HepG2 (cell line): ENCODE results near the gene RNASE13. TPM values are rescaled to one million over a fixed set of nuclear protein-coding genes. Genes with fewer than 3 reads are reported as not detected.

Experiments
- ATAC-seq: fragments of 200-7000 bp; cut with Tn5 transposase; 3 replicates; pipeline ENCODE4 v1.9.1; 2020; ENCODE audit warnings: mild to moderate bottlenecking, moderate library complexity
- BruUV-seq: library from RNA; stranded (reverse); fragments of 400-500 nt; replicated peaks from 2 replicates; lab custom pipeline; 2021; lab: Mats Ljungman, UMichigan
- CTCF ChIA-PET: fragments of 300-600 bp; formaldehyde crosslinking; extraction: SDS; loops from one replicate; lab custom pipeline; 2021; ENCODE audit warnings: low total read pairs, inconsistent platforms, low intra/inter-chr PET ratio; lab: Yijun Ruan, JAX
- POLR2A ChIA-PET: fragments of 350-600 bp; sonication (Branson Sonifier 250); formaldehyde crosslinking; loops from one replicate; lab custom pipeline; 2020; ENCODE audit warnings: antibody characterized with exemption, inconsistent platforms; lab: Yijun Ruan, JAX
- DNase-seq: peaks from one replicate; pipeline ENCODE4 v3.0.0-alpha.2; 2015; ENCODE audit warnings: low spot score
- FAIRE-seq: peaks from 3 replicates; lab custom pipeline; 2011; peaks lifted over from hg19 to GRCh38; lab: Jason Lieb, UNC
- H2AFZ ChIP-seq: one replicate; pipeline ENCODE4 v1.6.1; 2011; ENCODE audit warnings: low read length, inconsistent platforms
- H3K27ac ChIP-seq: fragments of 300-600 bp; 3 replicates; pipeline ENCODE4 v1.8.0; 2011; ENCODE audit warnings: mixed run types, mild to moderate bottlenecking, mixed read lengths, low read length, inconsistent platforms; ENCODE audit not compliant: insufficient read depth; ENCODE audit errors: extremely low read length
- H3K27me3 ChIP-seq, 2 experiments: fragments of 200-600 bp in 1 of 2; 2 replicates in 1 of 2; 3 replicates in 1 of 2; pipeline versions ENCODE4 v1.6.0 to v1.8.0; 2011; ENCODE audit warnings: low read length in 2 of 2, mild to moderate bottlenecking in 2 of 2, moderate library complexity in 2 of 2, inconsistent platforms in 1 of 2; ENCODE audit not compliant: insufficient read depth in 2 of 2, control insufficient read depth in 1 of 2
- H3K36me3 ChIP-seq, 2 experiments: fragments of 200-600 bp in 1 of 2; replicated peaks in 1 of 2; 2 replicates in 1 of 2; 3 replicates in 1 of 2; pipeline versions ENCODE4 v1.5.1 to v1.8.0; 2011; ENCODE audit warnings: low read length in 2 of 2, inconsistent platforms in 1 of 2; ENCODE audit not compliant: insufficient read depth in 2 of 2, control insufficient read depth in 1 of 2
- H3K4me1 ChIP-seq: 2 replicates; pipeline ENCODE4 v1.5.1; 2012; ENCODE audit warnings: low read length, inconsistent platforms; ENCODE audit not compliant: insufficient read depth
- H3K4me2 ChIP-seq: 2 replicates; pipeline ENCODE4 v1.6.0; 2011; ENCODE audit warnings: low read depth, low read length, inconsistent platforms
- H3K4me3 ChIP-seq, 3 experiments: fragments of 200-600 bp in 1 of 3; sonication (generic), shearing (Covaris generic) in 1 of 3; replicated peaks in 1 of 3; 2 replicates each; pipeline ENCODE4 v1.5.1; 2011 to 2016; ENCODE audit warnings: low read length in 3 of 3, inconsistent platforms in 2 of 3, low read depth in 2 of 3, mild to moderate bottlenecking in 2 of 3, control low read depth in 1 of 3, mixed read lengths in 1 of 3; ENCODE audit not compliant: insufficient read depth in 1 of 3
- H3K79me2 ChIP-seq: one replicate; pipeline ENCODE4 v1.6.1; 2011; ENCODE audit warnings: low read length, inconsistent platforms; ENCODE audit not compliant: insufficient read depth
- H3K9ac ChIP-seq: 2 replicates; pipeline ENCODE4 v1.6.0; 2011; ENCODE audit warnings: mild to moderate bottlenecking, low read depth, low read length, inconsistent platforms; ENCODE audit not compliant: insufficient read depth
- H3K9me3 ChIP-seq: 2 replicates; pipeline ENCODE4 v1.5.1; 2012; ENCODE audit warnings: mild to moderate bottlenecking, low read length
- H4K20me1 ChIP-seq: 2 replicates; pipeline ENCODE4 v1.6.0; 2011; ENCODE audit warnings: inconsistent platforms, mild to moderate bottlenecking, low read length, moderate library complexity; ENCODE audit not compliant: insufficient read depth
- AGO2 ChIP-seq: fragments of 200-400 bp; formaldehyde crosslinking; optimal IDR thresholded peaks from 2 replicates; pipeline ENCODE3; 2017; ENCODE audit warnings: mild to moderate bottlenecking, low read depth, low read length, moderate library complexity
- AKAP8 ChIP-seq: sonication (generic); formaldehyde crosslinking; IDR thresholded peaks from 2 replicates; pipeline ENCODE4 v1.5.1; 2020; ENCODE audit warnings: mild to moderate bottlenecking, missing genetic modification reagents
- CC2D1A ChIP-seq: sonication (generic); formaldehyde crosslinking; IDR thresholded peaks from 2 replicates; pipeline ENCODE4 v1.8.1; 2023; ENCODE audit warnings: mild to moderate bottlenecking, missing genetic modification reagents
- HDAC6 ChIP-seq: fragments of 200-600 bp; sonication (generic); IDR thresholded peaks from 2 replicates; pipeline ENCODE4 v1.7.0; 2017; ENCODE audit warnings: mild to moderate bottlenecking, antibody characterized with exemption, low read length, low read depth
- RBFOX2 ChIP-seq: fragments of 200-400 bp; formaldehyde crosslinking; IDR thresholded peaks from 2 replicates; pipeline ENCODE4 v1.6.1; 2017; ENCODE audit warnings: low read depth, mild to moderate bottlenecking, low read length
- SMAD3 ChIP-seq: sonication (generic); formaldehyde crosslinking; IDR thresholded peaks from 2 replicates; pipeline ENCODE4 v1.4.0; 2020; ENCODE audit warnings: missing genetic modification reagents
- SNRNP70 ChIP-seq: fragments of 200-400 bp; formaldehyde crosslinking; IDR thresholded peaks from 2 replicates; pipeline ENCODE4 v1.6.1; 2017; ENCODE audit warnings: mild to moderate bottlenecking, low read depth, low read length, moderate library complexity
- TSC22D2 ChIP-seq: sonication (generic); formaldehyde crosslinking; IDR thresholded peaks from 2 replicates; pipeline ENCODE4 v1.5.1; 2020; ENCODE audit warnings: missing genetic modification reagents, mild to moderate bottlenecking, borderline replicate concordance
- ZFYVE20 ChIP-seq: sonication (generic); formaldehyde crosslinking; IDR thresholded peaks from 2 replicates; pipeline ENCODE4 v1.8.0; 2023; ENCODE audit warnings: low read depth, mild to moderate bottlenecking, moderate library complexity, missing genetic modification reagents, borderline replicate concordance
- ZNF598 ChIP-seq: sonication (generic); formaldehyde crosslinking; IDR thresholded peaks from 2 replicates; pipeline ENCODE4 v1.5.1; 2020; ENCODE audit warnings: mild to moderate bottlenecking, missing genetic modification reagents, borderline replicate concordance
- ZSCAN29 ChIP-seq: sonication (generic); formaldehyde crosslinking; conservative IDR thresholded peaks from 2 replicates; pipeline ENCODE4 v1.4.0; 2020; ENCODE audit warnings: mild to moderate bottlenecking, missing genetic modification reagents
- WGBS: methylation state at CpG from one replicate; pipeline ENCODE4 v1.1.6; 2017; ENCODE audit warnings: low lambda C conversion rate; 5-methylcytosine and 5-hydroxymethylcytosine counted together
- in situ Hi-C: cut with HindIII; loops from 2 replicates; pipeline ENCODE4 v1.10.0; 2017; ENCODE audit warnings: low pct_unique_long_range_greater_than_20kb; ENCODE audit not compliant: extremely low pct_ligation_motif_present
- intact Hi-C: fragments of 100-400 bp; cut with micrococcal nuclease; formaldehyde crosslinking; loops from one replicate; pipeline ENCODE4 v1.10.0; 2022; ENCODE audit not compliant: unreplicated experiment
- polyA plus RNA-seq, 8 experiments: library from polyadenylated mRNA; depleted of rRNA in 3 of 8; stranded (reverse) in 7 of 8; unstranded in 1 of 8; fragments of >200 nt; fragmentation: Illumina TruSeq in 4 of 8; extraction: Trizol in 4 of 8; gene quantifications; 2 replicates each; pipeline versions ENCODE4 v1.2.1 to v1.2.3, GENCODE V29; 2011 to 2016; ENCODE audit warnings: low read depth in 4 of 8, missing spikeins in 1 of 8, mixed read lengths in 1 of 8; ENCODE audit not compliant: insufficient read depth in 1 of 8
- total RNA-seq, 5 experiments: library from RNA; depleted of rRNA; stranded (reverse); fragments of >200 nt; fragmentation: Illumina TruSeq; extraction: Trizol; gene quantifications; 2 replicates each; pipeline ENCODE4 v1.2.3, GENCODE V29; 2016; ENCODE audit warnings: low read depth in 1 of 5
- TF ChIP-seq, protein P1 (sequence below): sonication (generic); formaldehyde crosslinking; IDR thresholded peaks from 2 replicates; pipeline ENCODE4 v1.9.0; 2021; ENCODE audit warnings: missing genetic modification reagents, borderline replicate concordance
- TF ChIP-seq, protein P2 (sequence below): IDR thresholded peaks from 2 replicates; pipeline ENCODE4 v1.6.1; 2016; ENCODE audit warnings: missing compliant biosample characterization, missing genetic modification reagents, borderline replicate concordance

RNASE13 gene
- total and polyA plus RNA-seq, 2 of the 13 experiments (the other 11 are each of a cell fraction or from before 2014, with no cell fraction given) = 1.0 TPM; not detected in 1

DNA sequence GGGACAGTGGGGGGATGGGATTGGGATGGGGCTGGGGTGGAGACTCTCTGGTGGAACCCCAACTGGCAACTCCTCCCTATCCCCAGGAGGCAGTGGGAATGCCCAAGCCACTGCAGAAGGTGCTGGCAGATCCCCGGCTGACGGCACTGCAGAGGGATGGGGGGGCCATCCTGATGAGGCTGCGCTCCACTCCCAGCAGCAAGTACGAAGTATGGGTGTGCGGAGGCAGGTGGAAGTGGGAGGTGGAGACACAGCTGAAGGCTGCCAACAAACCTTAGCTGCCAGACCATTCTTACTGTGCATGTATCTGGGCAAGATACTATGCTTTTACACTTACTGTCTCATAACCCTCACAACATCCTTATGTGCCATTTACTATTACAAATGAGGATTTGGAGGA lies 43.7 kb upstream of the RNASE13 start:
- FAIRE-seq (no peak), DNase-seq (no peak), ATAC-seq (no peak)
- no peak overlapping the region for H3K4me3 ChIP-seq
- TF ChIP-seq TSC22D2 (CRISPR knock-in tag) = no peak
- TF ChIP-seq SMAD3 (CRISPR knock-in tag) = no peak
- no peak for TF ChIP-seq AKAP8 (CRISPR knock-in tag)
- TF ChIP-seq CC2D1A (CRISPR knock-in tag) = no peak
- TF ChIP-seq AGO2 = peak; percentile 44
- no peak for TF ChIP-seq ZFYVE20
- TF ChIP-seq ZNF598 (CRISPR knock-in tag) = no peak
- TF ChIP-seq ZSCAN29 (CRISPR knock-in tag) = no peak
- TF ChIP-seq, protein P1, sequence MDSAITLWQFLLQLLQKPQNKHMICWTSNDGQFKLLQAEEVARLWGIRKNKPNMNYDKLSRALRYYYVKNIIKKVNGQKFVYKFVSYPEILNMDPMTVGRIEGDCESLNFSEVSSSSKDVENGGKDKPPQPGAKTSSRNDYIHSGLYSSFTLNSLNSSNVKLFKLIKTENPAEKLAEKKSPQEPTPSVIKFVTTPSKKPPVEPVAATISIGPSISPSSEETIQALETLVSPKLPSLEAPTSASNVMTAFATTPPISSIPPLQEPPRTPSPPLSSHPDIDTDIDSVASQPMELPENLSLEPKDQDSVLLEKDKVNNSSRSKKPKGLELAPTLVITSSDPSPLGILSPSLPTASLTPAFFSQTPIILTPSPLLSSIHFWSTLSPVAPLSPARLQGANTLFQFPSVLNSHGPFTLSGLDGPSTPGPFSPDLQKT = no peak
- 0 out of 2 replicates have a peak, but pooled peaks have one; percentile 20 for TF ChIP-seq RBFOX2
- TF ChIP-seq, protein P2, sequence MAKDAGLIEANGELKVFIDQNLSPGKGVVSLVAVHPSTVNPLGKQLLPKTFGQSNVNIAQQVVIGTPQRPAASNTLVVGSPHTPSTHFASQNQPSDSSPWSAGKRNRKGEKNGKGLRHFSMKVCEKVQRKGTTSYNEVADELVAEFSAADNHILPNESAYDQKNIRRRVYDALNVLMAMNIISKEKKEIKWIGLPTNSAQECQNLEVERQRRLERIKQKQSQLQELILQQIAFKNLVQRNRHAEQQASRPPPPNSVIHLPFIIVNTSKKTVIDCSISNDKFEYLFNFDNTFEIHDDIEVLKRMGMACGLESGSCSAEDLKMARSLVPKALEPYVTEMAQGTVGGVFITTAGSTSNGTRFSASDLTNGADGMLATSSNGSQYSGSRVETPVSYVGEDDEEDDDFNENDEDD = no peak
- no peak for TF ChIP-seq HDAC6
- no peak for TF ChIP-seq SNRNP70
- ChIA-PET POLR2A (interaction anchor here (0.6 to 1.6 kb wide), 3 partner anchors 9 to 16 kb away, joined by 3 to 4 read pairs (median 3); no protein-coding TSS in a partner anchor), CTCF (no interaction called here)
- H3K27me3 ChIP-seq = no peaks in the 10 kb centered on the region
- intact Hi-C loops (no loop called here), in situ Hi-C loops (no loop called here)
- no peaks in the 10 kb centered on the region for H4K20me1 ChIP-seq
- no TSS peak for BruUV-seq
- no peak overlapping the region for H3K9ac ChIP-seq
- H3K27ac ChIP-seq = no peak overlapping the region
- no peak overlapping the region for H3K4me2 ChIP-seq
- WGBS = 91% methylated on average over 5 of the region's 5 CpGs
- H3K36me3 ChIP-seq = peaks cover 47 to 72% of the 10 kb centered on the region in 2 experiments
- no peak overlapping the region for H2AFZ ChIP-seq
- H3K79me2 ChIP-seq = no peaks in the 10 kb centered on the region
- no peaks in the 10 kb centered on the region for H3K9me3 ChIP-seq
- peaks cover 7% of the 10 kb centered on the region; the same call in 1 of the 2 replicates for H3K4me1 ChIP-seq
